Activated B cell treated with CpG ODN at 0.5 μM for 24 hours (primary cell): Measurements from ENCODE around the gene FUT3. TPM values are rescaled to one million over a fixed set of nuclear protein-coding genes. Genes with fewer than 3 reads are reported as not detected.

Experiments used
- ATAC-seq: fragments of 200-7000 bp; cut with Tn5 transposase; one replicate; pipeline ENCODE4 v1.10.0; 2021; ENCODE audit warnings: low read depth, mild to moderate bottlenecking, moderate library complexity
- CTCF ChIA-PET: fragments of 350-600 bp; sonication (Branson Sonifier 250); formaldehyde crosslinking; loops from one replicate; lab custom pipeline; 2021; ENCODE audit warnings: antibody characterized with exemption; lab: Charles Lee
- POLR2A ChIA-PET: fragments of 350-600 bp; sonication (Branson Sonifier 250); formaldehyde crosslinking; loops from one replicate; lab custom pipeline; 2021; ENCODE audit warnings: antibody characterized with exemption; lab: Charles Lee
- DNase-seq: peaks from one replicate; pipeline ENCODE4 v3.0.0; 2022
- H3K27ac Mint-ChIP-seq: one replicate; pipeline ENCODE4 v1.8.0; 2020; ENCODE audit warnings: mixed read lengths
- H3K27me3 Mint-ChIP-seq: one replicate; pipeline ENCODE4 v1.8.0; 2021; ENCODE audit warnings: mixed read lengths
- H3K36me3 Mint-ChIP-seq: one replicate; pipeline ENCODE4 v1.8.0; 2021; ENCODE audit warnings: low read depth, mixed read lengths
- H3K4me1 Mint-ChIP-seq: one replicate; pipeline ENCODE4 v1.8.0; 2021; ENCODE audit warnings: mixed read lengths
- H3K4me3 Mint-ChIP-seq: one replicate; pipeline ENCODE4 v1.8.0; 2020; ENCODE audit warnings: mild to moderate bottlenecking, mixed read lengths
- H3K9me3 Mint-ChIP-seq: one replicate; pipeline ENCODE4 v1.8.0; 2020; ENCODE audit warnings: mixed read lengths
- CTCF ChIP-seq: fragments of 200-600 bp; IDR thresholded peaks from one replicate; pipeline ENCODE4 v1.8.0; 2022; ENCODE audit warnings: antibody characterized with exemption, mild to moderate bottlenecking
- intact Hi-C: fragments of 100-400 bp; cut with micrococcal nuclease; formaldehyde crosslinking; loops from one replicate; pipeline ENCODE4 v1.15.1; 2024
- total RNA-seq: library from RNA; stranded (reverse); gene quantifications from 2 replicates; pipeline ENCODE4 v1.2.3, GENCODE V29; 2022

Gene FUT3
- total RNA-seq, 1 donor from 2014 or later, result not detected

GRCh38 chr19:5801796-5802619, 49.2 kb downstream of the FUT3 start:
- TF ChIP-seq CTCF, result no peak
- intact Hi-C loops, result no loop called here
- DNase-seq (no peak), ATAC-seq (no peak)
- H3K9me3 Mint-ChIP-seq, result no peaks in the 10 kb centered on the region
- H3K36me3 Mint-ChIP-seq, result no peaks in the 10 kb centered on the region
- no peak overlapping the region for H3K4me3 Mint-ChIP-seq
- ChIA-PET CTCF (no interaction called here), POLR2A (interaction anchor here (0.9 kb wide), 1 partner anchor 10 kb away, joined by 4 read pairs; no protein-coding TSS in a partner anchor)
- no peak overlapping the region for H3K27ac Mint-ChIP-seq
- H3K4me1 Mint-ChIP-seq, result peaks cover 24% of the 10 kb centered on the region
- H3K27me3 Mint-ChIP-seq, result peaks cover 28% of the 10 kb centered on the region

- DNase-seq (no peak), ATAC-seq (no peak)
- H3K27ac Mint-ChIP-seq, result no peak overlapping the region
- no peaks in the 10 kb centered on the region for H3K36me3 Mint-ChIP-seq
- H3K4me1 Mint-ChIP-seq, result peaks cover 24% of the 10 kb centered on the region
- ChIA-PET CTCF (no interaction called here), POLR2A (no interaction called here)
- no peak for TF ChIP-seq CTCF
- intact Hi-C loops, result no loop called here
- no peaks in the 10 kb centered on the region for H3K9me3 Mint-ChIP-seq
- H3K4me3 Mint-ChIP-seq, result no peak overlapping the region
- H3K27me3 Mint-ChIP-seq, result peaks cover 29% of the 10 kb centered on the region
Measured at GRCh38 chr19:5800361-5801270, 50.6 kb downstream of the FUT3 start.

GRCh38 chr19:5799247-5800241, 51.7 kb downstream of the FUT3 start:
- Mint-ChIP-seq H3K27ac (no peak overlapping the region), H3K4me3 (no peak overlapping the region), H3K36me3 (no peaks in the 10 kb centered on the region), H3K9me3 (no peaks in the 10 kb centered on the region), H3K4me1 (peaks cover 21% of the 10 kb centered on the region), H3K27me3 (peaks cover 29% of the 10 kb centered on the region)
- ChIA-PET CTCF (no interaction called here), POLR2A (no interaction called here)
- ATAC-seq (no peak), DNase-seq (no peak)
- no peak for TF ChIP-seq CTCF
- intact Hi-C loops, result no loop called here

- H3K27ac Mint-ChIP-seq, result no peak overlapping the region
- ChIA-PET CTCF (interaction anchor here (0.6 kb wide), 1 partner anchor 1017 kb away, joined by 3 read pairs; no protein-coding TSS in a partner anchor), POLR2A (no interaction called here)
- ATAC-seq (no peak), DNase-seq (no peak)
- no peaks in the 10 kb centered on the region for H3K9me3 Mint-ChIP-seq
- peaks cover 9% of the 10 kb centered on the region for H3K4me1 Mint-ChIP-seq
- TF ChIP-seq CTCF, result no peak
- intact Hi-C loops, result no loop called here
- H3K36me3 Mint-ChIP-seq, result no peaks in the 10 kb centered on the region
- peaks cover 25% of the 10 kb centered on the region for H3K27me3 Mint-ChIP-seq
- no peak overlapping the region for H3K4me3 Mint-ChIP-seq
Measured at GRCh38 chr19:5798244-5798643, 53.0 kb downstream of the FUT3 start.
